HepG2 (cell line): ENCODE results near the gene PMM2. TPM values are rescaled to one million over a fixed set of nuclear protein-coding genes. Genes with fewer than 3 reads are reported as not detected.

Experiments
- AHR ChIP-seq: IDR thresholded peaks from 2 replicates; pipeline ENCODE4 v1.6.1; 2018; ENCODE audit warnings: missing genetic modification reagents, missing compliant biosample characterization
- EZH2 ChIP-seq: conservative IDR thresholded peaks from 2 replicates; pipeline ENCODE4 v1.6.1; 2012; ENCODE audit warnings: mild to moderate bottlenecking, low read depth, low read length, moderate library complexity
- HMGXB3 ChIP-seq: sonication (generic); formaldehyde crosslinking; IDR thresholded peaks from 2 replicates; pipeline ENCODE4 v1.4.0; 2020; ENCODE audit warnings: missing genetic modification reagents, borderline replicate concordance
- KDM5A ChIP-seq: fragments of 200-600 bp; sonication (generic); IDR thresholded peaks from 2 replicates; pipeline ENCODE4 v1.7.0; 2018; ENCODE audit warnings: antibody characterized with exemption, mild to moderate bottlenecking, low read length, borderline replicate concordance
- MTA1 ChIP-seq: sonication (generic); formaldehyde crosslinking; IDR thresholded peaks from 2 replicates; pipeline ENCODE4 v1.4.0; 2020; ENCODE audit warnings: missing genetic modification reagents, mild to moderate bottlenecking, borderline replicate concordance
- MYC ChIP-seq: sonication (generic); formaldehyde crosslinking; IDR thresholded peaks from 2 replicates; pipeline ENCODE4 v1.9.0; 2021; ENCODE audit warnings: missing genetic modification reagents, borderline replicate concordance
- NCOA1 ChIP-seq: sonication (generic); formaldehyde crosslinking; IDR thresholded peaks from 2 replicates; pipeline ENCODE4 v1.9.0; 2021; ENCODE audit warnings: missing genetic modification reagents
- NR2C2 ChIP-seq: sonication (generic); formaldehyde crosslinking; IDR thresholded peaks from 2 replicates; pipeline ENCODE4 v1.4.0; 2020; ENCODE audit warnings: missing genetic modification reagents, mild to moderate bottlenecking, moderate library complexity, borderline replicate concordance
- SMAD3 ChIP-seq: sonication (generic); formaldehyde crosslinking; IDR thresholded peaks from 2 replicates; pipeline ENCODE4 v1.4.0; 2020; ENCODE audit warnings: missing genetic modification reagents
- SMC3 ChIP-seq: IDR thresholded peaks from 2 replicates; pipeline ENCODE4 v1.6.1; 2011; ENCODE audit warnings: low read length, improper control_type of control experiment
- TCF7L2 ChIP-seq: IDR thresholded peaks from 2 replicates; pipeline ENCODE4 v1.6.1; 2011; ENCODE audit warnings: mild to moderate bottlenecking, low read depth, low read length, moderate library complexity
- TOE1 ChIP-seq: sonication (generic); formaldehyde crosslinking; IDR thresholded peaks from 2 replicates; pipeline ENCODE4 v1.4.0; 2020; ENCODE audit warnings: mild to moderate bottlenecking, missing genetic modification reagents
- WIZ ChIP-seq: sonication (generic); formaldehyde crosslinking; IDR thresholded peaks from 2 replicates; pipeline ENCODE4 v1.5.1; 2020; ENCODE audit warnings: mild to moderate bottlenecking, missing genetic modification reagents
- ZNF326 ChIP-seq: sonication (generic); formaldehyde crosslinking; IDR thresholded peaks from 2 replicates; pipeline ENCODE4 v1.4.0; 2020; ENCODE audit warnings: missing genetic modification reagents, borderline replicate concordance
- ZNF354B ChIP-seq: sonication (generic); formaldehyde crosslinking; IDR thresholded peaks from 2 replicates; pipeline ENCODE4 v1.8.0; 2022; ENCODE audit warnings: mild to moderate bottlenecking, missing genetic modification reagents
- ZNF414 ChIP-seq: sonication (generic); formaldehyde crosslinking; IDR thresholded peaks from 2 replicates; pipeline ENCODE4 v1.5.0; 2020; ENCODE audit warnings: missing genetic modification reagents
- ZNF552 ChIP-seq: sonication (generic); formaldehyde crosslinking; IDR thresholded peaks from 2 replicates; pipeline ENCODE4 v1.9.0; 2022; ENCODE audit warnings: missing genetic modification reagents, mild to moderate bottlenecking, borderline replicate concordance
- ZNF7 ChIP-seq: IDR thresholded peaks from 2 replicates; pipeline ENCODE4 v1.6.1; 2016; ENCODE audit warnings: missing biosample characterization, missing genetic modification reagents
- polyA plus RNA-seq, 8 experiments: library from polyadenylated mRNA; depleted of rRNA in 3 of 8; stranded (reverse) in 7 of 8; unstranded in 1 of 8; fragments of >200 nt; fragmentation: Illumina TruSeq in 4 of 8; extraction: Trizol in 4 of 8; gene quantifications; 2 replicates each; pipeline versions ENCODE4 v1.2.1 to v1.2.3, GENCODE V29; 2011 to 2016; ENCODE audit warnings: low read depth in 4 of 8, missing spikeins in 1 of 8, mixed read lengths in 1 of 8; ENCODE audit not compliant: insufficient read depth in 1 of 8
- total RNA-seq, 5 experiments: library from RNA; depleted of rRNA; stranded (reverse); fragments of >200 nt; fragmentation: Illumina TruSeq; extraction: Trizol; gene quantifications; 2 replicates each; pipeline ENCODE4 v1.2.3, GENCODE V29; 2016; ENCODE audit warnings: low read depth in 1 of 5
- TF ChIP-seq, protein P1 (sequence below): sonication (generic); formaldehyde crosslinking; IDR thresholded peaks from 2 replicates; pipeline ENCODE4 v1.9.0; 2022; ENCODE audit warnings: low read depth, missing genetic modification reagents

Gene PMM2
- total and polyA plus RNA-seq, 2 of the 13 experiments (the other 11 are each of a cell fraction or from before 2014, with no cell fraction given) = 52.2 to 93.7 TPM

GRCh38 chr16:8859913-8860881 is 62.6 kb downstream of the PMM2 start (continued):
- TF ChIP-seq HMGXB3 (CRISPR knock-in tag) (peak; percentile 87), ZNF354B (CRISPR knock-in tag) (peak; percentile 94; the same call in 1 of the 2 replicates), MTA1 (CRISPR knock-in tag) (peak; percentile 54; the same call in 1 of the 2 replicates), SMC3 (no peak), ZNF7 (peak; percentile 67; the same call in 1 of the 2 replicates), ZNF414 (CRISPR knock-in tag) (peak; percentile 95; the same call in 1 of the 2 replicates), MYC (CRISPR knock-in tag) (peak; percentile 25; the same call in 1 of the 2 replicates), NR2C2 (CRISPR knock-in tag) (peak; percentile 87), AHR (no peak), NCOA1 (peak; percentile 87; the same call in 1 of the 2 replicates), WIZ (peak; percentile 76; the same call in 1 of the 2 replicates), TCF7L2 (no peak), EZH2 (no peak), ZNF552 (CRISPR knock-in tag) (no peak), KDM5A (no peak; the same call in 1 of the 2 replicates), TOE1 (peak; percentile 66; the same call in 1 of the 2 replicates), SMAD3 (CRISPR knock-in tag) (no peak; the same call in none of the 2 replicates), ZNF326 (peak; percentile 44; the same call in 1 of the 2 replicates)
- TF ChIP-seq, protein P1, sequence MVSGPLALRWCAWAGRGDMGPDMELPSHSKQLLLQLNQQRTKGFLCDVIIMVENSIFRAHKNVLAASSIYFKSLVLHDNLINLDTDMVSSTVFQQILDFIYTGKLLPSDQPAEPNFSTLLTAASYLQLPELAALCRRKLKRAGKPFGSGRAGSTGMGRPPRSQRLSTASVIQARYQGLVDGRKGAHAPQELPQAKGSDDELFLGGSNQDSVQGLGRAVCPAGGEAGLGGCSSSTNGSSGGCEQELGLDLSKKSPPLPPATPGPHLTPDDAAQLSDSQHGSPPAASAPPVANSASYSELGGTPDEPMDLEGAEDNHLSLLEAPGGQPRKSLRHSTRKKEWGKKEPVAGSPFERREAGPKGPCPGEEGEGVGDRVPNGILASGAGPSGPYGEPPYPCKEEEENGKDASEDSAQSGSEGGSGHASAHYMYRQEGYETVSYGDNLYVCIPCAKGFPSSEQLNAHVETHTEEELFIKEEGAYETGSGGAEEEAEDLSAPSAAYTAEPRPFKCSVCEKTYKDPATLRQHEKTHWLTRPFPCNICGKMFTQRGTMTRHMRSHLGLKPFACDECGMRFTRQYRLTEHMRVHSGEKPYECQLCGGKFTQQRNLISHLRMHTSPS (CRISPR knock-in tag) = peak; percentile 51; the same call in 1 of the 2 replicates
